Activated T-cell treated with anti-CD3 and anti-CD28 coated beads, Interleukin-2, amount 50 U/mL, for 24 hours (primary cell): ENCODE measurements around the gene TMEM121B.
"Not testable (repeated sequence)": the region's sequence is repeated elsewhere in the genome, so short reads cannot be mapped to it uniquely, and the experiment has no call there.

Experiments used
- DNase-seq: peaks from one replicate; pipeline ENCODE4 v3.0.0-alpha.2; 2020
- H3K27ac Mint-ChIP-seq: 2 replicates; pipeline ENCODE4 v1.8.0; 2020; ENCODE audit warnings: mild to moderate bottlenecking, mixed read lengths
- H3K27me3 Mint-ChIP-seq: 2 replicates; pipeline ENCODE4 v1.8.0; 2020; ENCODE audit warnings: mixed read lengths
- H3K36me3 Mint-ChIP-seq: 2 replicates; pipeline ENCODE4 v1.8.0; 2020; ENCODE audit warnings: low read depth, mixed read lengths
- H3K4me1 Mint-ChIP-seq: 2 replicates; pipeline ENCODE4 v1.8.0; 2020; ENCODE audit warnings: low read depth, mixed read lengths
- H3K4me3 Mint-ChIP-seq: 2 replicates; pipeline ENCODE4 v1.8.0; 2020; ENCODE audit warnings: mild to moderate bottlenecking, moderate library complexity, mixed read lengths
- H3K9me3 Mint-ChIP-seq: 2 replicates; pipeline ENCODE4 v1.8.0; 2020; ENCODE audit warnings: mixed read lengths

Gene TMEM121B

DNA sequence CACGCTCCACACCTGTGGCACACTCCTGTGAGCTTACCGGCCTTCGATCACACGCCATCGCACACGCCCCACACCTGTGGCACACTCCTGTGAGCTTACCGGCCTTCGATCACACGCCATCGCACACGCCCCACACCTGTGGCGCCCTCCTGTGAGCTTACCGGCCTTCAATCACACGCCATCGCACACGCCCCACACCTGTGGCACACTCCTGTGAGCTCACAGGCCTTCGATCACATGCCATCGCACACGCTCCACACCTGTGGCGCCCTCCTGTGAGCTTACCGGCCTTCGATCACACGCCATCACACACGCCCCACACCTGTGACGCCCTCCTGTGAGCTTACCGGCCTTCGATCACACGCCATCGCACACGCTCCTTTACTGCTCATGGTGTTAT is 26.3 kb upstream of the TMEM121B start:
- DNase-seq, H3K27ac Mint-ChIP-seq, H3K27me3 Mint-ChIP-seq, H3K4me3 Mint-ChIP-seq, H3K9me3 Mint-ChIP-seq, H3K4me1 Mint-ChIP-seq: not testable (repeated sequence)
- H3K36me3 Mint-ChIP-seq: peaks cover 72% of the 10 kb centered on the region

DNA sequence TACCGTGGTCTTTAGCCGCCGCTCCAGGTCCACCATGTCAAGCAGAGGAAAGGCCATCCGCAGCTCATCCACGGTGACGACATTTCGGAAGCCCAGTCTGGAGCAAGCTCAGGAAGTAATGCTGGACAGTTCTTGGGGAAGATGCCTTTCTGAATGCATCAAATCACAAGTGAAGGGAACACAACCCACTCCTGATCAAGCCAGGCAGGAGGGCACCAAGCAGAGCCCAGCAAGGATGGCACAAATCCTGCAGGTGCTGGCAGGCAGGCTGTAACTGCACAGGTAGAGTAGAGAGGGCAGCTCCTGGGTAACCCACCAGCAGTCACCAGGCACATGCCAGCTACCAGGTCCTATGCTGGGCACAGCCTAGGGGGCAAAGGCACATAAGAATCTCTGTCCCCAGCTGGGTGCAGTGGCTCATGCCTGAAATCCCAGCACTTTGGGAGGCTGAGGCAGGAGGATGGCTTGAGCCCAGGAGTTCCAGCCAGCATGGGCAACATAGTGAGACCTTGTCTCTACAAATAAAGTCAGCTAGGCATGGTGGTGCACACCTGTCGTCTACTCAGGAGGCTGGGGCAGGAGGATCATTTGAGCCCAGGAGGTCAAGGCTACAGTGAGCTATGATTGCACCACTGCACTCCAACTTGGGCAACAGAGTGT is 24.0 kb upstream of the TMEM121B start:
- H3K36me3 Mint-ChIP-seq: peaks cover 84% of the 10 kb centered on the region
- no peaks in the 10 kb centered on the region for H3K9me3 Mint-ChIP-seq
- DNase-seq: no peak
- H3K4me1 Mint-ChIP-seq: no peaks in the 10 kb centered on the region
- H3K27ac Mint-ChIP-seq: peak overlapping the region; percentile 18
- H3K4me3 Mint-ChIP-seq: no peak overlapping the region
- H3K27me3 Mint-ChIP-seq: no peaks in the 10 kb centered on the region

DNA sequence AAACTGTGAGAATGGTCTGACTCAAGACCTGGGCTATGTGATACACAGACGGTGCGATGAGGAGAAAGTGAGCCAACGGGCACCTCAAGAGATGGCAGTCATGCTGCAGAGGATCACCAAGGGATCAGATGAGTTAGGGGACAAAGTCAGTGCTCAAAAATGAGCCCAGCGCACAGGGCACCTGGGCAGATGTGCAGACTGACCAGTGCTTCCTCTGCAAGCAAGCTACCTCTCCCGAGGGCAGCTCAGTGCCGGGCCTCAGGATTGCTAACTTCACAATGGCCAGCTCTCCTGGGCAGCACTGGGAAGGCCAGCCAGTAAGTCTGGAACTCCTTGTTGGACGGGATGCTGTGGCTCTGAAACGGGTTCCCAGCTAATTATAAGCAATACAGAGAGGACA is 22.7 kb upstream of the TMEM121B start:
- H3K27me3 Mint-ChIP-seq: no peaks in the 10 kb centered on the region
- H3K27ac Mint-ChIP-seq: no peak overlapping the region
- H3K4me1 Mint-ChIP-seq: no peaks in the 10 kb centered on the region
- H3K4me3 Mint-ChIP-seq: no peak overlapping the region
- no peaks in the 10 kb centered on the region for H3K9me3 Mint-ChIP-seq
- no peak for DNase-seq
- H3K36me3 Mint-ChIP-seq: peaks cover 83% of the 10 kb centered on the region

DNA sequence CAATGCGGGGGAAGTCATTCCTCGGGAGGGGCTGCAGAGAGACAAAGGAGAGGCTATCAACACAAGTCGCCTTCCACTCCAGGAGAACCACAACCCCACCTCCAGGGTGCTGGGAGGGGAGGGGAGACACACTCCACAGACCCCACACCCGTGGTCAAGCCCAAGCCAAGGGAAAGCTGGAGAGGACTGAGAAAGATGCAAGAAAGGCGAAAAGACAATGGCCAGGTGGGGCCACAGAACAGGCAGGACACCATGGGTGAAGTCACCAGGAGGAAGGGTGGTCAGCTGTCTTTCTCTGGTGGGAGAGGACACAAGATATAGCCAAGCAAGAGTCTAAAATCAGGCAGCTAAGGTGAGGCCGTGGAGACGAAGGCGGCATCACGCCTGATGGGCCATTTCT is 21.9 kb upstream of the TMEM121B start:
- Mint-ChIP-seq H3K4me1 (no peaks in the 10 kb centered on the region), H3K36me3 (peaks cover 84% of the 10 kb centered on the region), H3K9me3 (no peaks in the 10 kb centered on the region), H3K27me3 (no peaks in the 10 kb centered on the region), H3K27ac (no peak overlapping the region), H3K4me3 (no peak overlapping the region)
- no peak for DNase-seq

DNA sequence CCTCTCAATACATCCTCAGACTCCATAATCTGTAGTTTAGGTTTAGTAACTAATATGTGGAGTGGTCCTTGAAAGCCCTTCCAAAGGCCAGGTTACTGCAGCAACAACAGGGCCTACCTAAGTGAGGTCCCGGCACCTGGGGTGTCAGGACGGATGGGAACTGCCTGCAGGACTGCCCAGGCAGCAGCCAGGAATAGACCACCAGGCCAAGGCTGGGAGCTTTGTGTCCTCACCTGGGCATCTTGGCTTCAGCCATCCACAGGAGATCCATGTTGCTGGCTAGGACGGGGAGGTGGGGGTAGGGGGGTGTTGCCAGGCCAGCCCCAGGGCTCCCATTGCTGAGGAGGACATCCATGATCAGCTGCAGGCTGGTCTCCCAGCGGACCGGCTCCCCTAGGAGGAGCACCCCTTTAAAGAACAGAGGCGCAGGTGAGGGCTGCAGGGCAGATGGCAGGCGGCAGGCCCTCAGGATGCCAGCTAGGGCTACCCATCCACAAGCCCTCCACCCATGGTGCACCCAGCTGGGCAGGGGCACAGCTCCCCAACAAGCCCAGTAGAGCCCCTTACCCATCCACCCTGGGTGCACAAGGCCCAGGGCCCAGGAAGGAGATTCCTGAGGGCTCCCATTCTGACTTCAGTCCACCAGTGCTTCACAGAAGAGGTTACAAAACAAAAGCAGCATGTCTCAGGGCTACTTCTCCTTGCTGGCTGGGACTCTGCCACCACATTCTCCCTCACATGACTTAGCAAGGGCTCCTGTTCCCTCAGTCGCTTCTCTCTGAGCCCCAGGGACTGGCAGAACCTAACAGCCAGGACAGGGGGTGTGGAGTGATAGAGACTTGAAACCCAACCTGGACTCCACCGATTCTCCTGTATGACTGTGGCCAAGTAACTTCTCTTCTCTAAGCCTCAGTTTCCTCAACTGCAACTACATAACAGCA is 19.9 kb upstream of the TMEM121B start:
- Mint-ChIP-seq H3K36me3 (peaks cover 88% of the 10 kb centered on the region), H3K4me3 (no peak overlapping the region), H3K4me1 (no peaks in the 10 kb centered on the region), H3K27me3 (no peaks in the 10 kb centered on the region), H3K27ac (peak overlapping the region; percentile 34), H3K9me3 (no peaks in the 10 kb centered on the region)
- no peak for DNase-seq

DNA sequence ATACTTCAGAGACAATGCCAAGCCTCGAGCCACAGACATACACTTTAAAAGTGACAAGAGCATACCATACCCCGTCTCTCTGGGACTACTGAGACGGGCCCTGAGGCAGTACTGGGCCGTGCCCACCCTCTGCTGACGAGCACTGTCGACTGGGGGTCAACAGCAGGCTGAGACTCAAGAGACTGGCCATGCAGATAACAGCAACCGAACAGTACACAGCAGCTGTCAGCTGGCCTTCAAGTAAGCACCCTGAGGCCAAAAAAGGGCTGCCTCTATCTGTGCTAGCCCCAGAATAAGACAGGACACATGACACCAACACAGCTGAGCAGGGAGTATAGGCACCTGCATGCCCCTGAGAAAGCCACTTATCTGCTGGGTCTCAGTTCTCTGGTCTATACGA is 18.9 kb upstream of the TMEM121B start:
- DNase-seq: no peak
- no peak overlapping the region for H3K27ac Mint-ChIP-seq
- H3K9me3 Mint-ChIP-seq: no peaks in the 10 kb centered on the region
- H3K36me3 Mint-ChIP-seq: peaks cover 83% of the 10 kb centered on the region
- no peak overlapping the region for H3K4me3 Mint-ChIP-seq
- H3K27me3 Mint-ChIP-seq: no peaks in the 10 kb centered on the region
- no peaks in the 10 kb centered on the region for H3K4me1 Mint-ChIP-seq

DNA sequence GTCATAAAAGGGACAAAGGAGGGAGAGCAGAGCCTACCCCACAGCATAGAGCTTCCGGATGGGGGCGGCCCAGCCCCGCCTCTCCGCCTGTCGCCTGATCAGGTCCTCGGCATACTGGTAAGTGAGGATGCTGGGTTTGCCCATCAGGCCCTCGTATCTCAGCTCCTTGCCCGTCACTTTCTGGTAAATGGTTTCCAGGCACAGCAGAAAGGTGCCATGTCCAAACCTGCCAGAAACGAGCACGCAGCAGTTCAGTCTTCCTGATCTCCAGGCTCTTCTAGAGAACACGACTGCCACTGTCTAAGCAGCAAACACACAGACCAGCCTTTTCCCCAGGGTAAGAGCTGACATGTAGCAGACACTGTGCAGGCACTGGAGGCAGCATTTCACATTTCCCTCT is 17.4 kb upstream of the TMEM121B start:
- H3K27ac Mint-ChIP-seq: no peak overlapping the region
- H3K27me3 Mint-ChIP-seq: no peaks in the 10 kb centered on the region
- H3K4me1 Mint-ChIP-seq: no peaks in the 10 kb centered on the region
- DNase-seq: no peak
- no peak overlapping the region for H3K4me3 Mint-ChIP-seq
- H3K36me3 Mint-ChIP-seq: peaks cover 79% of the 10 kb centered on the region
- no peaks in the 10 kb centered on the region for H3K9me3 Mint-ChIP-seq

DNA sequence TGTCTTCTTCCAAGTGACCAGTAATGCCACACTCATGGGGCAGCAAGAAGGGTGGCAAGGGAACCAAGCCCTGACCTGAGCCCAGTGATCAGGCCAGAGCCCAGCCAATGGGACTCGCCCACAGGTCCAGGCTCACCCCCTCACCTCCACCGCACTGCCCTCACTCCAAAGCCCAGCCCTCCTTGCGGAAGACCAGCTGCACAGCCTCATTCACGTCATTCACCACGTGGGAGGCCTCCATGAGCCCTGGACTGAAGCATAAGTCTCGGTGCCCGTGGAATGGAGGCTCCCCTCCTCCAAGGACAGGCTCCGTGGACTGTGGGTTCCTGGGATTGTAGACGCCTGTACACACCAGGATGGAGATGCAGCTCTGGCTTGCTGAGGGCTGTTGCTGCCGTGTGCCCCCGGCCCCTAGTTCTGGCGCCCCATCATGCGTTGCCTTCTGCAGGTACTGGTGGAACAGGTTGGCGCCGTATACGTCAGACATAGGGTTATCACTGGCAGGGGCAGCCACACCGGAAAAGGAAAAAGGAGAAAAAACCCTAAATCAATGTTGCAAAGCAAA is 16.8 kb upstream of the TMEM121B start:
- H3K27ac Mint-ChIP-seq: no peak overlapping the region
- H3K4me3 Mint-ChIP-seq: no peak overlapping the region
- no peaks in the 10 kb centered on the region for H3K4me1 Mint-ChIP-seq
- H3K9me3 Mint-ChIP-seq: no peaks in the 10 kb centered on the region
- peaks cover 78% of the 10 kb centered on the region for H3K36me3 Mint-ChIP-seq
- no peaks in the 10 kb centered on the region for H3K27me3 Mint-ChIP-seq
- no peak for DNase-seq

DNA sequence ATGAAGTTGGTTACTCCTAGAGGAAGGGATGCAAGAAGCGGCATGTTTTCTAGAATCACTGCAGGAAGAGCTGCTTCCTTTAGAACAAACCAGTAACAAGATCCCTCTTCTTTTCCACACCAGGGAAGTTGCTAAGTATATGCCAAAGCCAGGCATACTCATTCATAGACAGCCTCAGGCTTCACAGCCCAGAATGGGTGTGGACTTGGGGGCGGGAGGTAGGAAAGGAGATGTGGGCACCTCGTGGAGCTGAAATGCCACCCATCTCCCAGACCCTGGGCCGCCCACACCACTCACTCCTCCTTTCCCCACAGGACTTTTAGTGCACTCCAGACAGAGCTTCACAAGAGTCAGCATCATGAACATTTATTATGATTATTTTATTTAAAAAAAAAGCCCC is 16.0 kb upstream of the TMEM121B start:
- no peaks in the 10 kb centered on the region for H3K27me3 Mint-ChIP-seq

DNA sequence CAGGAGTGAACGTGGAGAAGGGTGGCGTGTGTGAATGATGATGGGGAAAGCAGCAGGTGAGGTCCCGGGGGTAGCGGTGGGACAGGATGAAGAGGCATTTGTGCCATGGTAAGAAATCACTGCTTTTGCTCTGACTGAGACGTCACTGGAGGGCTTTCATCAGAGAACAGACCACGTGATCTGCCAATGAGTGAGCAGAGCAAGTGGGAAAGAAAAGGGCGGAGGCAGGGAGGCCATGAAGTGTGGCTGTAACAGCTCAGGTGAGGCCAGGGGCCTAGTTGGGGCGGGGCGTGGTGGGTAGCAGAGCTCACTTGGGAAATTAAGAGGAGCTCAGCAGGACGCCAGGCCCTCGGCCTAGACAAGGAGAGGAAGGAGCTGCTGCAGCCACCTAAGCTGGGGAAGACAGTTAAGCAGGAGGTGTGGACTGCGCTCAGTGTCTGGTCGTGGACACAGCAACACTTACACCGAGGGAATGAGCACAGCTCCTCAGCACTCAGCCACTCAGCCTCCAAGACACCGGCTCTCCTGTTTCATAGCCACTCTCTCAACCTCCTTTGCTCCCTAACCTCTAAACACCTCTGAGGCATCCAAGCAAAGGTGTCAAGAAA is 14.1 kb upstream of the TMEM121B start:
- Mint-ChIP-seq H3K27ac (no peak overlapping the region), H3K27me3 (no peaks in the 10 kb centered on the region), H3K9me3 (no peaks in the 10 kb centered on the region), H3K4me1 (no peaks in the 10 kb centered on the region), H3K36me3 (peaks cover 52% of the 10 kb centered on the region), H3K4me3 (no peak overlapping the region)
- no peak for DNase-seq

More for the DNA sequence above, 16.0 kb upstream of the TMEM121B start:
- no peaks in the 10 kb centered on the region for H3K4me1 Mint-ChIP-seq
- no peak overlapping the region for H3K27ac Mint-ChIP-seq
- no peaks in the 10 kb centered on the region for H3K9me3 Mint-ChIP-seq
- H3K4me3 Mint-ChIP-seq: no peak overlapping the region
- DNase-seq: no peak
- H3K36me3 Mint-ChIP-seq: peaks cover 70% of the 10 kb centered on the region

DNA sequence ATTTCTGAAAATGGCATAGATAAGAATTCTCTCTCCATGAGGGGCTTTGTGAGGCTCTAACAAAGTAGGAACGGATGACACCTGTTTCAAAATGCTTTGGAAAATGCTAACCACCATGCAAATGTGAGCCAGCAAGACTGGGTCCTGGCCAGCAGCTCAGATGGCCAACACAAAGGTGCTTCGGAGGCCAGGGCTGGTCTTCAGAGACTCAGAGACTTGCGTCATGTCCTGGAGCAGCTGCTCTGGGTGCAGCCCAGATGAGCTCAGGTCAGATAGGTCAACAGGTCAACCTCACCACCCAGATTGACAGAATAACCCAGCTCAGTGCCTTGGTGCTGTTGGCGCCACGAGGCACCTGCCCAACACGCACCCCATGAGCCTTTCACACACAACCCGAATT is 12.0 kb upstream of the TMEM121B start:
- no peak for DNase-seq
- H3K4me1 Mint-ChIP-seq: no peaks in the 10 kb centered on the region
- no peak overlapping the region for H3K27ac Mint-ChIP-seq
- no peaks in the 10 kb centered on the region for H3K27me3 Mint-ChIP-seq
- H3K4me3 Mint-ChIP-seq: no peak overlapping the region
- H3K9me3 Mint-ChIP-seq: no peaks in the 10 kb centered on the region
- peaks cover 33% of the 10 kb centered on the region for H3K36me3 Mint-ChIP-seq

DNA sequence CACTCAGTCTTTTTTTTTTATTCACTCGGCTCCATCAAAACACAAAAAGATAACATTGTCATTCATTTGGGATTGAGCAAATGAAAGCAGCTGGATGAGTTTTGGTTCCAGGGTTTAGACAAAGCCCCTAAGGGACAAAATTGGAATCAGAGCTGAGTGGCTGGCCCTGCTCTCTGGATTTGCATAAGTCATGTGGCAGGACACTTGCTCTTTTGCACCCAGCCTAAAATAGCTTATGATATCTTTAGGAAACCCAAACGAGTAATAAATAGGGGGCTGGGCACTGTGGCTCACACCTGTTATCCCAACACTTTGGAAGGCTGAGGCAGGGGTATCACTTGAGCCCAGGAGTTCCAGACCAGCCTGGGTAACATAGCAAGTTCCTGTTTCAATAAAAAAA is 11.0 kb upstream of the TMEM121B start:
- H3K27ac Mint-ChIP-seq: no peak overlapping the region
- no peaks in the 10 kb centered on the region for H3K27me3 Mint-ChIP-seq
- H3K4me1 Mint-ChIP-seq: no peaks in the 10 kb centered on the region
- H3K36me3 Mint-ChIP-seq: peaks cover 23% of the 10 kb centered on the region
- no peaks in the 10 kb centered on the region for H3K9me3 Mint-ChIP-seq
- no peak for DNase-seq
- no peak overlapping the region for H3K4me3 Mint-ChIP-seq

DNA sequence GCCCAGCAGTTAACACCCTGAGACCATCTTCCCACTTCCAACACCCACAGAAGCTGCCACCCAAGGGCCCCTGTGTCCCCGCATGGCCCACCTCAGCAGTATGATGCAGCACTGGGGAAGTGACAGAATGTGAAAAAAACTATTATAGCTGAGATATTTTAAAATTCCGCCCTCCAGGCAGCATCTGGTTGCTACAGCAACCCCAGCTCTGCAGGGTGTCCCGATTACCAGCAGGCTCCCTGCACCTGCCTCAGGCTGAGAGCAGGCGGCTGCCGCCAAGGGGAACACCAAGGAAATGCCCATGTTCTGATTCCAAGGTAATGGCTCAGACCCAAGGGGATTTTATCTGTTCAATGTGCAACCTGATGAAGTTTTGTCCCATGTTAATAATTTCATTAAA is 10.5 kb upstream of the TMEM121B start:
- H3K36me3 Mint-ChIP-seq: peaks cover 18% of the 10 kb centered on the region
- H3K4me1 Mint-ChIP-seq: no peaks in the 10 kb centered on the region
- no peaks in the 10 kb centered on the region for H3K27me3 Mint-ChIP-seq
- no peak overlapping the region for H3K27ac Mint-ChIP-seq
- H3K4me3 Mint-ChIP-seq: no peak overlapping the region
- no peak for DNase-seq
- H3K9me3 Mint-ChIP-seq: no peaks in the 10 kb centered on the region

DNA sequence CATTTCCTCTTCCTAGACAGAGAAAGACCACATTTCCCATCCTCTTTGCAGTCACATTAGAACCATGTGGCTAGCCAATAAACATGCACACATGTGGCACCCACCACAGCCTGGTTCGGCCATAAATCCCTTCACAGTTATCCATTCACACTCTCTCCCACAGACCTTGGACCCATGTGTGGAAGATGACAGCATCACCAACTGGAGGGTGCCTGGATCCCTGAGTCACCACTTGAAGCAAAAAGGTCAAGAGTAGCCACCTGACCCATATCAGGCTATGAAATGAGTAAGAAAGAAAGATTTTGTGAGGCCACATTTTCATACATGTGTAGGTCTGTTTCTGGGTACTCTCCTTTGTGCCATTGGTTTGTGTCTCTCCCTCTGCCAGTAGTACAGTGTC is 9.0 kb upstream of the TMEM121B start:
- H3K27ac Mint-ChIP-seq: no peak overlapping the region
- DNase-seq: no peak
- H3K9me3 Mint-ChIP-seq: no peaks in the 10 kb centered on the region
- no peaks in the 10 kb centered on the region for H3K4me1 Mint-ChIP-seq
- peaks cover 15% of the 10 kb centered on the region for H3K36me3 Mint-ChIP-seq
- H3K27me3 Mint-ChIP-seq: no peaks in the 10 kb centered on the region
- no peak overlapping the region for H3K4me3 Mint-ChIP-seq
